Neural cell (in vitro differentiated cells): ENCODE data around the gene EYA2. TPM values are rescaled to one million over a fixed set of nuclear protein-coding genes. Genes with fewer than 3 reads are reported as not detected.

Experiments used
- H2AFZ ChIP-seq: fragments of 200-600, 300-800 bp; sonication (generic), shearing (Covaris generic); 2 replicates; pipeline ENCODE4 v1.6.0; 2014; ENCODE audit warnings: low read depth, mild to moderate bottlenecking, antibody characterized with exemption, low read length, moderate library complexity
- H3F3A ChIP-seq: fragments of 200-600 bp; shearing (Covaris generic); 2 replicates; pipeline ENCODE4 v1.6.1; 2016; ENCODE audit warnings: mild to moderate bottlenecking, moderate library complexity, mixed read lengths, antibody characterized with exemption, low read length; ENCODE audit not compliant: insufficient read depth, poor library complexity, severe bottlenecking
- H3K27ac ChIP-seq: fragments of 200-600, 300-800 bp; sonication (generic), shearing (Covaris generic); 2 replicates; pipeline ENCODE4 v1.5.1; 2014; ENCODE audit warnings: mild to moderate bottlenecking, low read length, moderate library complexity
- H3K27me3 ChIP-seq: fragments of 300-800, 200-600 bp; sonication (generic), shearing (Covaris generic); 2 replicates; pipeline ENCODE4 v1.6.0; 2014; ENCODE audit warnings: mild to moderate bottlenecking, low read depth, low read length, moderate library complexity; ENCODE audit not compliant: insufficient read depth
- H3K36me3 ChIP-seq: fragments of 300-800, 200-600 bp; sonication (generic), shearing (Covaris generic); 2 replicates; pipeline ENCODE4 v1.5.1; 2014; ENCODE audit warnings: mild to moderate bottlenecking, antibody characterized with exemption, low read length, moderate library complexity; ENCODE audit not compliant: insufficient read depth
- H3K4me2 ChIP-seq: fragments of 300-800, 200-600 bp; sonication (generic), shearing (Covaris generic); 2 replicates; pipeline ENCODE4 v1.6.0; 2014; ENCODE audit warnings: mild to moderate bottlenecking, low read length
- H3K4me3 ChIP-seq: fragments of 300-800, 200-600 bp; sonication (generic), shearing (Covaris generic); 2 replicates; pipeline ENCODE4 v1.5.1; 2014; ENCODE audit warnings: mild to moderate bottlenecking, low read length, moderate library complexity
- H3K79me2 ChIP-seq: fragments of 200-600 bp; shearing (Covaris generic); replicated peaks from 2 replicates; pipeline ENCODE4 v1.6.0; 2014; ENCODE audit warnings: mild to moderate bottlenecking, low read length, moderate library complexity; ENCODE audit not compliant: insufficient read depth
- H3K9ac ChIP-seq: fragments of 300-800, 200-600 bp; sonication (generic), shearing (Covaris generic); 2 replicates; pipeline ENCODE4 v1.6.1; 2016; ENCODE audit warnings: mild to moderate bottlenecking, low read length, mixed read lengths
- H3K9me2 ChIP-seq: fragments of 200-600 bp; shearing (Covaris generic); 2 replicates; pipeline ENCODE4 v1.6.1; 2016; ENCODE audit warnings: mild to moderate bottlenecking, low read length, mixed read lengths; ENCODE audit not compliant: insufficient read depth
- H3K9me3 ChIP-seq: fragments of 200-600, 300-800 bp; sonication (generic), shearing (Covaris generic); 2 replicates; pipeline ENCODE4 v1.6.1; 2016; ENCODE audit warnings: mild to moderate bottlenecking, mixed run types, low read length, moderate library complexity, mixed read lengths
- H4K20me1 ChIP-seq: fragments of 200-600 bp; shearing (Covaris generic); 2 replicates; pipeline ENCODE4 v1.6.1; 2016; ENCODE audit warnings: mild to moderate bottlenecking, mixed run types; ENCODE audit not compliant: insufficient read depth
- CTCF ChIP-seq: fragments of 450-650 bp; IDR thresholded peaks from 2 replicates; pipeline ENCODE4 v1.5.1; 2014; ENCODE audit warnings: antibody characterized with exemption, mild to moderate bottlenecking, moderate library complexity; ENCODE audit not compliant: poor library complexity, severe bottlenecking
- EP300 ChIP-seq: fragments of 450-650 bp; conservative IDR thresholded peaks from 2 replicates; pipeline ENCODE4 v1.6.1; 2014; ENCODE audit warnings: antibody characterized with exemption, mild to moderate bottlenecking, moderate library complexity; ENCODE audit not compliant: poor library complexity, severe bottlenecking
- EZH2 ChIP-seq: fragments of 200-600, 300-800 bp; shearing (Covaris generic), sonication (generic); IDR thresholded peaks from 2 replicates; pipeline ENCODE4 v1.6.1; 2014; ENCODE audit warnings: antibody characterized with exemption, low read length, borderline replicate concordance, mild to moderate bottlenecking; ENCODE audit not compliant: insufficient read depth, poor library complexity, severe bottlenecking
- MXI1 ChIP-seq: fragments of 450-650 bp; conservative IDR thresholded peaks from 2 replicates; pipeline ENCODE4 v1.6.1; 2014; ENCODE audit warnings: antibody characterized with exemption, mild to moderate bottlenecking; ENCODE audit not compliant: poor library complexity, severe bottlenecking
- POLR2AphosphoS5 ChIP-seq: IDR thresholded peaks from 2 replicates; pipeline ENCODE4 v1.6.1; 2012
- RAD21 ChIP-seq: fragments of 450-650 bp; conservative IDR thresholded peaks from 2 replicates; pipeline ENCODE4 v1.6.1; 2014; ENCODE audit warnings: antibody characterized with exemption, mild to moderate bottlenecking, moderate library complexity
- REST ChIP-seq: IDR thresholded peaks from 2 replicates; pipeline ENCODE4 v1.6.1; 2012; ENCODE audit warnings: borderline replicate concordance
- SMC3 ChIP-seq: fragments of 450-650 bp; conservative IDR thresholded peaks from 2 replicates; pipeline ENCODE4 v1.6.1; 2014; ENCODE audit warnings: antibody characterized with exemption, mild to moderate bottlenecking, moderate library complexity; ENCODE audit not compliant: poor library complexity
- TAF1 ChIP-seq: IDR thresholded peaks from 2 replicates; pipeline ENCODE4 v1.6.1; 2012; ENCODE audit warnings: low read depth
- polyA plus RNA-seq: library from polyadenylated mRNA; depleted of rRNA; stranded (reverse); fragments of >200 nt; gene quantifications from 2 replicates; pipeline ENCODE4 v1.2.3, GENCODE V29; 2014

EYA2 gene
- polyA plus RNA-seq, 1 donor from 2014 or later: 0.88 TPM

- no peak overlapping the region for H3K9ac ChIP-seq
- no peaks in the 10 kb centered on the region for H3K79me2 ChIP-seq
- H3K9me2 ChIP-seq: no peaks in the 10 kb centered on the region
- no peak overlapping the region for H3K4me3 ChIP-seq
- no peaks in the 10 kb centered on the region for H3K36me3 ChIP-seq
- H3K27ac ChIP-seq: no peak overlapping the region
- H3F3A ChIP-seq: no peaks in the 10 kb centered on the region
- H4K20me1 ChIP-seq: no peaks in the 10 kb centered on the region
- H3K9me3 ChIP-seq: no peaks in the 10 kb centered on the region
- TF ChIP-seq CTCF (no peak), SMC3 (no peak), RAD21 (no peak), REST (no peak), EP300 (no peak), TAF1 (no peak), POLR2AphosphoS5 (no peak), MXI1 (no peak), EZH2 (no peak)
- H3K27me3 ChIP-seq: no peaks in the 10 kb centered on the region
- H2AFZ ChIP-seq: no peak overlapping the region
- no peak overlapping the region for H3K4me2 ChIP-seq
These were observed 127.2 kb downstream of the EYA2 start for GRCh38 chr20:47021850-47022249.

- Histone ChIP-seq H3K27me3 (no peaks in the 10 kb centered on the region), H3K4me2 (no peak overlapping the region), H3K27ac (no peak overlapping the region), H3K9me3 (peaks cover 6% of the 10 kb centered on the region), H2AFZ (no peak overlapping the region), H3F3A (no peaks in the 10 kb centered on the region), H4K20me1 (no peaks in the 10 kb centered on the region), H3K9ac (no peak overlapping the region), H3K79me2 (no peaks in the 10 kb centered on the region), H3K4me3 (no peak overlapping the region), H3K36me3 (no peaks in the 10 kb centered on the region), H3K9me2 (no peaks in the 10 kb centered on the region)
- TF ChIP-seq CTCF (no peak), RAD21 (no peak), POLR2AphosphoS5 (no peak), EP300 (no peak), EZH2 (no peak), SMC3 (no peak), MXI1 (no peak), REST (no peak), TAF1 (no peak)
These were observed 129.9 kb downstream of the EYA2 start for GRCh38 chr20:47024461-47024937.
